NCI-H2029 (cell line): ENCODE measurements around the gene RASL11B.

Source experiments
- DNase-seq: peaks from one replicate; lab custom pipeline; 2025; lab: John Stamatoyannopoulos, UW

Gene RASL11B

DNA sequence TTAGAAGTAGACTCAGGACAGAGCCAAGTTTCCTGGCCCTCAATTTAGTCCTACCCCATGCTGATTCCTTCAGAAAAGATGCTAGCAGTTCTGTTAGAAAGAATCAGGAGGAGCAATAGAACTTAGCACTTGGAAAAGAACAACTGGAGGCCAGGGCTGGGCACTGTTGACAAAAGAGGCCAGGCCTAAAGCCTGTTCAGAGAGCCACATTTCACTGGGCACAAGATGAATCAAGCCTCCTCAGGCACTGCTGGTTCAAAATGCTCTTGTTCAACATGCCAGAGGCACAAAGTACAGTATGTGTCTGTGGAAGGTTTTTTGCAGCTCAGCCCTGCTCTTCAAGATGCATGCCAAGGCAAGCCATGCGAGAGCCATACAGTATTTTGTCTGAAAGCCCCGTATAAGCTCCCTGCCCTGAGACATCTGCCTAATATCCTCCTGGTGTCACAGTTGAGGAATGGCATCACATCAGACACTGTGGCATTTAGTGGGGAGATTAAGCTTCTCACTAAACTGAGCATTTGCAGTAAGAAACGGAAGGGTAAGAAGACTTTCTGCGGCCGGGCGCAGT lies 53.7 kb downstream of the RASL11B start:
- no peak for DNase-seq
